Spleen (tissue), 7 donors: ENCODE results near the gene KLF3.

Experiments
- POLR2A ChIP-seq, 3 donors: fragments of 450-650 bp; IDR thresholded peaks; one replicate each; pipeline ENCODE4 v1.5.1; 2017; ENCODE audit warnings: antibody characterized with exemption in 3 of 3, mild to moderate bottlenecking in 1 of 3
- POLR2AphosphoS5 ChIP-seq, 3 donors: sonication (generic); formaldehyde crosslinking; IDR thresholded peaks; one replicate each; pipeline ENCODE4 v1.5.1; 2017; ENCODE audit warnings: antibody characterized with exemption in 3 of 3
- TF ChIP-seq, protein P1 (sequence below), 11 experiments: fragments of 200-600 bp in 7 of 11; fragments of 450-650 bp in 4 of 11; sonication (generic) in 4 of 11; IDR thresholded peaks in 8 of 11; conservative IDR thresholded peaks in 3 of 11; 1 replicate in 7 of 11; 2 replicates in 4 of 11; pipeline versions ENCODE4 v1.4.0 to v1.8.0; 2016 to 2021; ENCODE audit warnings: antibody characterized with exemption in 11 of 11, inconsistent platforms in 4 of 11, mild to moderate bottlenecking in 1 of 11
- donor health status: DM: no; HTN: no; CAD: no; lungs with moderate emphysema.
- donor health status: DM: no; HTN: no; CAD: no.
- donor health status: DM: no; HTN: no; CAD: no.

DNA sequence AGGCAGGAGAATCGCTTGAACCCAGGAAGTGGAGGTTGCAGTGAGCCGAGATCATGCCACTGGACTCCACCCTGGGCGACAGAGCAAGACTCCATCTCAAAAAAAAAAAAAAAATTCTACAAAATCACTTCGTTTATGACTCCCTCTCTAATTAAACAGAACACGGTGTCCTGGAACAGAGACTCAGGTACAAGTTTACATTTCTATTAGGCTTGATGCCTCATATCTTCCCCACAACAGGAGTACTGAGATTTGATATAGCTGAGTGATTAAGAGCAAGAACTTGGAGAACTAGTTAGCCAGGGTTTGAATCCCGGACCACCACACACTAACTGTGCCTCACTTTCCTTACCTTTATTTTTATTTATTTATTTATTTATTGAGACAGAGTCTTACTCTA is 42.2 kb upstream of the KLF3 start:
- TF ChIP-seq, protein P1, sequence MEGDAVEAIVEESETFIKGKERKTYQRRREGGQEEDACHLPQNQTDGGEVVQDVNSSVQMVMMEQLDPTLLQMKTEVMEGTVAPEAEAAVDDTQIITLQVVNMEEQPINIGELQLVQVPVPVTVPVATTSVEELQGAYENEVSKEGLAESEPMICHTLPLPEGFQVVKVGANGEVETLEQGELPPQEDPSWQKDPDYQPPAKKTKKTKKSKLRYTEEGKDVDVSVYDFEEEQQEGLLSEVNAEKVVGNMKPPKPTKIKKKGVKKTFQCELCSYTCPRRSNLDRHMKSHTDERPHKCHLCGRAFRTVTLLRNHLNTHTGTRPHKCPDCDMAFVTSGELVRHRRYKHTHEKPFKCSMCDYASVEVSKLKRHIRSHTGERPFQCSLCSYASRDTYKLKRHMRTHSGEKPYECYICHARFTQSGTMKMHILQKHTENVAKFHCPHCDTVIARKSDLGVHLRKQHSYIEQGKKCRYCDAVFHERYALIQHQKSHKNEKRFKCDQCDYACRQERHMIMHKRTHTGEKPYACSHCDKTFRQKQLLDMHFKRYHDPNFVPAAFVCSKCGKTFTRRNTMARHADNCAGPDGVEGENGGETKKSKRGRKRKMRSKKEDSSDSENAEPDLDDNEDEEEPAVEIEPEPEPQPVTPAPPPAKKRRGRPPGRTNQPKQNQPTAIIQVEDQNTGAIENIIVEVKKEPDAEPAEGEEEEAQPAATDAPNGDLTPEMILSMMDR (IDR thresholded peaks at IDR 0.05 in 8 of 11, conservative IDR thresholded peaks at IDR 0.05 in 3 of 11), result no peak
- no peak for TF ChIP-seq POLR2A (IDR thresholded peaks at IDR 0.05)
- no peak for TF ChIP-seq POLR2AphosphoS5 (IDR thresholded peaks at IDR 0.05)
